ENCODE data around the gene PLEKHA6.

GRCh38 chr1:204222006-204222763, 137.5 kb downstream of the PLEKHA6 start:
- TF ChIP-seq CTCF (conservative IDR thresholded peaks at IDR 0.05; ENCODE audit: low read depth, low read length), result no peak
- no peak for TF ChIP-seq POLR2A (IDR thresholded peaks at IDR 0.05; ENCODE audit: low read depth, low read length)
- TF ChIP-seq MAZ (IDR thresholded peaks at IDR 0.05; ENCODE audit: borderline replicate concordance, low read depth, low read length), result no peak
- TF ChIP-seq ELK1 (IDR thresholded peaks at IDR 0.05; ENCODE audit: borderline replicate concordance, low read depth, low read length), result no peak
- TF ChIP-seq CEBPB (IDR thresholded peaks at IDR 0.05; ENCODE audit: low read depth, low read length), result no peak
- no peak for TF ChIP-seq SMC3 (IDR thresholded peaks at IDR 0.05; ENCODE audit: low read depth, low read length)
- no peak for TF ChIP-seq USF2 (IDR thresholded peaks at IDR 0.05; ENCODE audit: low read depth, low read length)
- TF ChIP-seq RCOR1 (IDR thresholded peaks at IDR 0.05; ENCODE audit: insufficient replicate concordance, low read length), result no peak
- TF ChIP-seq RFX5 (IDR thresholded peaks at IDR 0.05; ENCODE audit: low read depth, low read length), result no peak

Data from IMR-90 (cell line).